Measurements from ENCODE around the gene COL9A1.

COL9A1 gene

DNA sequence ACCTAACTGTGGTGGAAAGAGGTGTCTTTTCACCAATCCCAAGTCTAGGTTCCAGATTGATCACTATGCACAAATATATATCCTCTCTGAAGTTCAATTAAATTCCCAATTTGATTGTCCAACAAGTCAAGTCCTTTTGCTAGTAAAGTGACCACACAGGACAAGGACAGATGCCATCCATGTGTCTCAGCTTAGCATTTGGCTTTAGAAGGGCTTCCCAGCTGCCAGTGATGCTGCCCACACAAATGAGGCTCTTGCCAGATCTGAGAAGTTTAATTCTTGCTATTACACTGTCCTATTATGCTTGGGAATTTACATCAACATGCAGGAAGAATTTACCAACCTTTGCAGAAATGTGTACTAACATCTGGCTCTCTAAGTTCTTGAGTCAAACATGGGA, 108.5 kb downstream of the COL9A1 start:
- ATAC-seq (ENCODE audit: low read depth) (no peak), DNase-seq (ENCODE audit: low spot score in 2 of 2) (no peak)
- peaks cover 38% of the 10 kb centered on the region for H3K36me3 Mint-ChIP-seq
- no peak overlapping the region for H3K27ac Mint-ChIP-seq
- no peak overlapping the region for H3K4me3 Mint-ChIP-seq
- peaks cover 2% of the 10 kb centered on the region for H3K4me1 Mint-ChIP-seq
- H3K27me3 Mint-ChIP-seq = no peaks in the 10 kb centered on the region
- no peaks in the 10 kb centered on the region for H3K9me3 Mint-ChIP-seq

DNA sequence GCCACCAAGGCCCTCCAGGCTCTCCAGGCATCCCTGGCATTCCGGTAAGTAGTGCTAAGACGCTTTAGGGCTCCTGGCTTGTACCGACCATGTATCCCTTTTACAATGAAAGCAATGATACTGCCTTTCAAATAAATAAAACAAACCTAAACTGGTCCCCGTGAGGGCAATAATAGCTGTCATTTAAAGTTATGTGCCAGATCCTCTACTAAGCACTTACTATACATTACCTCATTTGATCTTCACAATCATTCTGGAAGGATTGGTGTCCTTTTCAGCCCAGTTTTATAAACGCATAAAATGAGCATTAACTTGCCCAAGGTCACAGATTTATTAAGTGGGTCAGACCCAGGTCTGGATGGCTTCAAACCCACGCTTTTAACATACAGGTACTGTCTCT, 114.7 kb downstream of the COL9A1 start:
- H3K27me3 Mint-ChIP-seq = no peaks in the 10 kb centered on the region
- H3K4me3 Mint-ChIP-seq = no peak overlapping the region
- ATAC-seq (ENCODE audit: low read depth) = no peak
- peaks cover 43% of the 10 kb centered on the region for H3K36me3 Mint-ChIP-seq
- no peaks in the 10 kb centered on the region for H3K9me3 Mint-ChIP-seq
- no peak overlapping the region for H3K27ac Mint-ChIP-seq
- DNase-seq (ENCODE audit: low spot score in 2 of 2) = no peak
- H3K4me1 Mint-ChIP-seq = peaks cover under 1% of the 10 kb centered on the region

DNA sequence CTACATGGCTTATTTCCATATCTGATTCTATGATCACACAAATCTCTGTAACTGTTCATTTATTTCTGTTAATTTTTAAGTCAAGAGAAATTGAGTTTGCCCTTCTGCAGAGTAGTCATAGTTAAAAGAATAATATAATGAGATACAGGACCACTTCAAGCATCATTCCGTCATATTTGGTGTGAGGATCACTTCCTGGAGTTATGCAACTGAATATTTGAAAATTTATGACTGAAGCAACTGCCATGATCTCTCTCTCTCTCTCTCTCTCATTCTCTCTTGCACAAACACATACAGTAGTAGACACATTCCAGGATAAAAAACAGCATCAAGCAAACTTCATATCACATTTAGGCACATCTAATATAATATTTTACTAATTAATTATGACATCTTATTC, 116.4 kb downstream of the COL9A1 start:
- H3K27ac Mint-ChIP-seq = no peak overlapping the region
- no peaks in the 10 kb centered on the region for H3K27me3 Mint-ChIP-seq
- DNase-seq (ENCODE audit: low spot score in 2 of 2) = no peak
- H3K4me3 Mint-ChIP-seq = no peak overlapping the region
- no peaks in the 10 kb centered on the region for H3K9me3 Mint-ChIP-seq
- ATAC-seq (ENCODE audit: low read depth) = no peak
- H3K4me1 Mint-ChIP-seq = no peaks in the 10 kb centered on the region
- peaks cover 32% of the 10 kb centered on the region for H3K36me3 Mint-ChIP-seq

DNA sequence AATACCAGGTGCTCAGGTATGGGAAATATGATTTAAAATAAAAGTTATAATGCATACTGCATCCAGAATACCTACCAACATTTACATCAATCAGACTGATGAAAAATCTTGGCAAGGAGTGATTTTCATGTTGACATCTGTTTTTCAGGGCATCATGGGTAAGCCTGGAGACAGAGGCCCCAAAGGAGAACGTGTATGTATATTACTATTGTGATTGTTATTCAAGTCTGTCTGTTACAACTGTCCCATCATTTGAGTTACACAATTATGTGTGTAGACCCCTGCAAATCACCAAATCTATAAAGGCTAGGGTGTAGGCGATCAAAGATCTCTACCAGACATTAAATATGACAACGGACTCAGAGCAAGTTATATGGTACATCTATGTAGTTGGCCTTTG, 118.2 kb downstream of the COL9A1 start:
- Mint-ChIP-seq H3K27ac (no peak overlapping the region), H3K27me3 (no peaks in the 10 kb centered on the region), H3K9me3 (no peaks in the 10 kb centered on the region), H3K4me3 (no peak overlapping the region), H3K36me3 (peaks cover 25% of the 10 kb centered on the region), H3K4me1 (no peaks in the 10 kb centered on the region)
- ATAC-seq (ENCODE audit: low read depth) (no peak), DNase-seq (ENCODE audit: low spot score in 2 of 2) (no peak)

DNA sequence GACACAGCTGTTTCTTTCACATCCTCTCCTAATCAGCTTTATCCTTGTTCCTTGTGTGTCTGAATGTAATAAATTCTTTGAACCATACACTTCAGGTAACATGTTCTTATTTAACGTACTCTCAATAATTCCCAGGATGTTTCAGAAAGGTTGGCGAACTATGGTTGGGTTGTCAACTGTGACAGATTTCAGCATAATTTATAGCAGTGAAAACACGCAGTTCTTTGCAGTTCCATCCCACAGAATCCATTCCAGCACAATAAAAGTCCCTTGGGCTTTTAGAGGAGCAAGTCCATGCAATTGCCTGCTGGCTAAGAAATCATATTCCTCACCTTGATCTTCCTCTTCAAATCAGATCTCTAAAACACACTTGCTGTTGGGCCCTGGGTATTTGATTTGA, 119.3 kb downstream of the COL9A1 start:
- H3K27me3 Mint-ChIP-seq = no peaks in the 10 kb centered on the region
- DNase-seq (ENCODE audit: low spot score in 2 of 2) = no peak
- no peak overlapping the region for H3K27ac Mint-ChIP-seq
- H3K4me1 Mint-ChIP-seq = no peaks in the 10 kb centered on the region
- no peaks in the 10 kb centered on the region for H3K9me3 Mint-ChIP-seq
- no peak for ATAC-seq (ENCODE audit: low read depth)
- H3K4me3 Mint-ChIP-seq = no peak overlapping the region
- peaks cover 31% of the 10 kb centered on the region for H3K36me3 Mint-ChIP-seq

DNA sequence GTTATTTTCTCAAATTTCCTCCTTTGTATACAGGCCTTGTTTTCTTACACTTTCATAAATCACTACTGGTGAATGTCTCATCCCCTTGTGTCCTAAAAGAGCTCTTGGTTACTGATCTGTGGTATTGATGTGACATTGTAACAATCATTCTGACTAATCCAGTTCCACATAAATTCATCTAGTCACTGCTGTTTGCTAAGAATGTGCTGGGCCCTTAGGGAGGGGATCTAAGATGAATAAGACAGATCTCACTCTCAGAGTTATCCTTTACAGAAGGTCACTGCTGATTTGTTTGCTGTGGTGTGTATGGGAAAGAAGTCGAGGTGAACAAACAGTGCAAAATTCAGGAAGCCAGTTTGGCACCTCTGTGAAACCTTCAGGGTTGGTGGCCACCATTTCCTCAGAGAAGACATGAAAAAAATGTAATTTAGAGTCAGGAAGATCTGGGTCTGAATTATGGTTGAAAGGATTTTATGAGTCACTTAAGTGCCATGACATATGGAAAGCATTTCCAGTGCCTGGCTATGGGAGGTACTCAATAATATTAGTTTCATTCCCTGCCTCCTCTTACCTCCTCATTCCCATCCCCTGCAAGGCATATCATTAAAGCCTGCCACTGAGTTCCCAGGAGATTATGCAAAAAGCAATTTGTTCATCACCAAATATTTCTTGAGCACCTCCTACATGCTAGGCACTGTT, 121.8 kb downstream of the COL9A1 start:
- H3K4me3 Mint-ChIP-seq = no peak overlapping the region
- no peaks in the 10 kb centered on the region for H3K27me3 Mint-ChIP-seq
- DNase-seq (ENCODE audit: low spot score in 2 of 2) (no peak), ATAC-seq (ENCODE audit: low read depth) (no peak)
- H3K36me3 Mint-ChIP-seq = peaks cover 34% of the 10 kb centered on the region
- H3K9me3 Mint-ChIP-seq = no peaks in the 10 kb centered on the region
- H3K27ac Mint-ChIP-seq = no peak overlapping the region
- no peaks in the 10 kb centered on the region for H3K4me1 Mint-ChIP-seq

DNA sequence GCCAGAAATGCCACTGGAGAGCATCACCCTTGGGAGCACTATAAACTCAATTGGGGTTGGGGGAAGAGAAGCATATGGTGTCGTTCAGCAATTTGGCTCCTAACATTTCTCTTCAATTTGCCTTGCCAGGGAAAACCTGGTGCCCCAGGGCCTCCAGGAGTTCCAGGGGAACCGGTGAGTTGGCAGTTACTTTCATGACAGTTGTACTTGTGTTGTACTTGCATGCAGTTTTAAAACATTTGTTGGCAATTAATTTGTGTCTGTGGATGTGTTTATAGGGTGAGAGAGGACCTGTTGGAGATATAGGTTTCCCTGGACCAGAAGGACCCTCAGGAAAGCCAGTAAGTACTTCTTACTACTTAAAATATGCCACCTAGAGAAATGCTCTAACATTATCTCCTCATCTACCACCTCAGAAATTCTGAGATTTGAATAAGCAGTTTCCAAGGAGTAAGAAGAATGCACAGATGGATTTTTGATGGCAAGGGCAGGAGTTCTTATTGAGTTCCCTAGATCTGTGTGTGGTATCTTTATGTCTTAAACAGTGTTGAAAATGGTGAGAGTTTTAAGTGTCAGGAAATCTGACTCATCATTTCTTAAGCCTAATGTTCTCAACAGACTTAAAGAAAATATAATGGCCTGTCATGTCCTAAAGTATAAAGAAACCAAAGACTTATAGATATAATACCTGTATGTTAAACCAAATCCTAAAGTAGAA, 122.5 kb downstream of the COL9A1 start:
- ATAC-seq (ENCODE audit: low read depth) = no peak

DNA sequence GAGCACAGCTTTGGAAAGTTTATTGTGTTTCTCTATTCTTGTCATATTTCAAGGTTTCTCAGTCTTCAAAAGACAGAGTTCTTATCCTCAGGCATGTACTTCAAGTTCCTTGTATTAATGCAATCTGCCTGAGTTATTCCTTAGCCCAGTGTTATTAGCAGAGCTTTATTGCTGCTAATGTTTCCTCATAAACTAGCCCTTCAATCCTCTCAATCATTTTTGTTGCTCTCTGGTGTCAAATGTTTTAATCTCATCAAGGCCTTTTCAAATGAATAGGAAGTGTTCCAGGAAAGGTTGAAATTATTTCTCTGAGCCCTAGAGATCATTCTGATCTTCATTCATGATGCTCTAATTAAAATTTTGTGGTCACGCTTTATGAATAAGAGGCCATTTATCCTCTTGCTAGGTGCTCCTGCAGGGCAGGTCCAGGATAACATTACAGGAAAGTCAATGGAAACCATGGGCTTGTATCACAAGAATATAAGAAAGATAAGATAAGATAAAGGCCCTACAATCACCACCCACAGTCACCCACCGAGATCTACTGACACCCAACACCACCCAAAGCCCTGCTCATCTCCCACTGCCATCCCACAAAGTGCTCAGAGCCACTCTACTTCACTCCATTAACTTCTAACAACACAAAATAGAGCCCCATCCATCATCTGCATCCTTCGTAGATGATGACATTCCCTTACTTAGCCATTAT, 125.9 kb downstream of the COL9A1 start:
- Mint-ChIP-seq H3K4me3 (no peak overlapping the region), H3K27ac (no peak overlapping the region), H3K4me1 (no peaks in the 10 kb centered on the region), H3K36me3 (peaks cover 46% of the 10 kb centered on the region), H3K27me3 (no peaks in the 10 kb centered on the region), H3K9me3 (no peaks in the 10 kb centered on the region)
- DNase-seq (ENCODE audit: low spot score in 2 of 2) (no peak), ATAC-seq (ENCODE audit: low read depth) (no peak)

More for the DNA sequence above, 122.5 kb downstream of the COL9A1 start:
- no peak for DNase-seq (ENCODE audit: low spot score in 2 of 2)
- no peaks in the 10 kb centered on the region for H3K4me1 Mint-ChIP-seq
- H3K36me3 Mint-ChIP-seq = peaks cover 34% of the 10 kb centered on the region
- H3K27ac Mint-ChIP-seq = no peak overlapping the region
- no peak overlapping the region for H3K4me3 Mint-ChIP-seq
- no peaks in the 10 kb centered on the region for H3K9me3 Mint-ChIP-seq
- H3K27me3 Mint-ChIP-seq = no peaks in the 10 kb centered on the region

DNA sequence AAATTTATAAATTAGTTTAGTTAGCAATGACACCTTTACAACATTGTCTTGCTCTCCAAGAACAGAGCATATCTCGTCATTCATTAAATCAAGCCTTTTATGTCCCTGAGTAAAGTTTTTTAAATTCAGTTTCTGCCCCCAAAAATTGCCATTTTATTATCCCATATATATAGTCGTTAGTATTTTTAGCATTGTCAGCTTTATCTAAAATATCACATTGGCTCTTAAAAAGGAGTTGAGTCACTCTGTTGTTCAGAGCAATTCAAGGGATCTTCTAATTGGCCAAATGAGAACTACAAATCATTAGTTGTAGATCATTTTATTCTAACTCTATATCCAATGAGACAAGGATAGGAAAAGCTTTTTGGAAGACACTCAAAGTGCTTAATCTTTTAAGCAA, 127.1 kb downstream of the COL9A1 start:
- no peak for ATAC-seq (ENCODE audit: low read depth)
- Mint-ChIP-seq H3K27ac (no peak overlapping the region), H3K36me3 (peaks cover 44% of the 10 kb centered on the region), H3K4me3 (no peak overlapping the region), H3K27me3 (no peaks in the 10 kb centered on the region), H3K4me1 (no peaks in the 10 kb centered on the region), H3K9me3 (no peaks in the 10 kb centered on the region)
- DNase-seq (ENCODE audit: low spot score in 2 of 2) = no peak

DNA sequence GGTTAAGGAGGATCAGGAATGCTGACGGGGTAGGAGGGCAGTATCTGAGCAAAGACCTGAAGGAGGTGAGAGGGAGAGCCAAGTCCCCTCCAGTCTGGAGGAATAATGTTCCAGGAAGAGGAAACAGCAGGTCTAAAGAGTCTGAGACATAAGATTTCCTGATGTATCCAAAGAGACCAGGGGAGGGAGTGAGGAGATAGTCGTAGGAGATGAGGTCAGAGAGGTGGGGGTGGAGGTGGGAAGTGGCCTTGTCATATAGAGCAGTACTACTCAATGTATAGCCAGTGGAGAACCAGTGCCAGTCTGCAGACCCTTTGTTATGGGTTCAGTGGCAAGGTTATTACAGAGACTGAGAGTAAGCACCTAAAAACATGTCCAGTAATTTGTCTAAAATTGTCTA, 130.6 kb downstream of the COL9A1 start:
- Mint-ChIP-seq H3K36me3 (peaks cover 36% of the 10 kb centered on the region), H3K4me1 (no peaks in the 10 kb centered on the region), H3K9me3 (no peaks in the 10 kb centered on the region), H3K27me3 (no peaks in the 10 kb centered on the region), H3K4me3 (no peak overlapping the region), H3K27ac (no peak overlapping the region)
- ATAC-seq (ENCODE audit: low read depth) = no peak
- DNase-seq (ENCODE audit: low spot score in 2 of 2) = no peak

DNA sequence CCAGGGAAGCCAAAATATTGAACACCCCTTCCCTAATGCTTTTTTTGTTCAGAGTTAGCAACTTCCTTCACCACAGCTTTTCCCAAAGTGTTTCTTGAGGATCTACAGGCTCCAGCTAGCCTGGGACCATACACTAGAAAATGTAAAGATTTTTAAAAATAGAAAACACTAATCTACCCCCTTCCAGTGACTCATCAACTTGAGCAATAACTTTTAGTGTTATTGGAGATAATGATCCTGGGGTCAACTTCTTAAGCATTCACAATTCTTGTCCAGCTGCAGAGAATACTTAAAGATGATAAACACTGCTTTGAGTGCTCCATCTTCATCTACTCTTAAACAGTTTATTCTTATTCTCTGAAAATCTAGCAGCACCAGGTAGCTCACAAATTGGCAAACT, 131.6 kb downstream of the COL9A1 start:
- no peak overlapping the region for H3K4me3 Mint-ChIP-seq
- H3K27ac Mint-ChIP-seq = no peak overlapping the region
- peaks cover 1% of the 10 kb centered on the region for H3K4me1 Mint-ChIP-seq
- DNase-seq (ENCODE audit: low spot score in 2 of 2) (no peak), ATAC-seq (ENCODE audit: low read depth) (no peak)
- no peaks in the 10 kb centered on the region for H3K27me3 Mint-ChIP-seq
- H3K9me3 Mint-ChIP-seq = no peaks in the 10 kb centered on the region
- peaks cover 27% of the 10 kb centered on the region for H3K36me3 Mint-ChIP-seq

DNA sequence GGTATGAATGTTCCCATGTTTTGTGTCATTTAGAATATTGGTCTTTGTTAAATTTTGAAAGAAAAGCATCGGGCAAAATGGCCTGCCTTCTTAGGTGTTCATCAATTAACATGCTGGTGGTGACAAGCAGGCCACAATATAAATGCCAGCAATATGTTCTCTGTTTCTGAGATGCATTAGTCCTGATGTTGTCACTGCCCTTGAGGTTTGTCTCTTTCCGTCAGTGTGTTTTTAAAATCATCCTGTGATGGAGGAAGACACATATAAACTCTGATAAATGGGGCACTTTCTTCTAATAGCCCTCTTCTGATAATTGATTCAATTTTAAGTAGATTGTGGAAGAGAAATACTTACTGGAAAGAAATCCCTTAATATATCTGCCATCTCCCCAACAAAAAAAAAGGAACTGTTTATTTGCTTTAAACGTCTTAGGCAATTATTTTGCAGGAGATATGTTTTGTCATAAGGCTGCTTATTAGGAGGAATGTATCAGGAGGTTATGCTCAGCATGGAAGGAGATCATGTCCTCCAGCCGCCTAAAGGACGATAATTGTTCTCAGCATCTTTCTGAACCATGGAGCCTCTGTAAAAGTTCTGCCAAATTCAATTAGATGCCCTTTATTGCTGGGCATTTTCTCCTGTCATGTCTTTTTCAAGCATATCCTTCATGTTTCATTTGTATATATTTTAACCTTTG, 134.1 kb downstream of the COL9A1 start:
- H3K27me3 Mint-ChIP-seq = no peaks in the 10 kb centered on the region
- no peaks in the 10 kb centered on the region for H3K9me3 Mint-ChIP-seq
- H3K27ac Mint-ChIP-seq = no peak overlapping the region
- ATAC-seq (ENCODE audit: low read depth) (no peak), DNase-seq (ENCODE audit: low spot score in 2 of 2) (no peak)
- no peak overlapping the region for H3K4me3 Mint-ChIP-seq
- H3K36me3 Mint-ChIP-seq = peaks cover 28% of the 10 kb centered on the region
- peaks cover 4% of the 10 kb centered on the region for H3K4me1 Mint-ChIP-seq

Measured in memory B cell (primary cell).